HG02610 (cell line): ENCODE results near the gene ADAMTSL4.
A peak's percentile ranks its signal among the peaks of the same experiment; 100 is the strongest.
"Not testable (repeated sequence)": the region's sequence is repeated elsewhere in the genome, so short reads cannot be mapped to it uniquely, and the experiment has no call there.

Source experiments
- ATAC-seq: cut with Tn5 transposase; IDR thresholded peaks from one replicate; pipeline ENCODE4 v1.9.1; 2021; ENCODE audit warnings: mild to moderate bottlenecking, moderate library complexity; ENCODE audit not compliant: unreplicated experiment

The ADAMTSL4 gene

GRCh38 chr1:150555198-150555970 lies 6.2 kb downstream of the ADAMTSL4 start:
- no peak for ATAC-seq

GRCh38 chr1:150555971-150556865 lies 7.0 kb downstream of the ADAMTSL4 start:
- ATAC-seq = no peak

GRCh38 chr1:150557065-150557600 lies 7.9 kb downstream of the ADAMTSL4 start:
- ATAC-seq = no peak

DNA sequence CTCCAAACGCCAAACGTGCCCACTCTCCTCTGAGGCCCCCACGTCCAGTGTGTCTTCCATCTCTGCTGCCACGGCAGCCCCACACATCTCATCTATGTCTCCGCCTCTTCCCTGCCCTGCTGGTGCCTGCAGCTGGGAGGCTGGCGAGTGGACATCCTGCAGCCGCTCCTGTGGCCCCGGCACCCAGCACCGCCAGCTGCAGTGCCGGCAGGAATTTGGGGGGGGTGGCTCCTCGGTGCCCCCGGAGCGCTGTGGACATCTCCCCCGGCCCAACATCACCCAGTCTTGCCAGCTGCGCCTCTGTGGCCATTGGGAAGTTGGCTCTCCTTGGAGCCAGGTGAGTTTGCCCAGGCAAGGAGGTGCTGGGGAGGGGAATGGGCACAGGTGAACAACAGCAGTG lies 8.6 kb downstream of the ADAMTSL4 start:
- ATAC-seq = no peak

GRCh38 chr1:150558303-150558704 lies 9.1 kb downstream of the ADAMTSL4 start:
- ATAC-seq = no peak

DNA sequence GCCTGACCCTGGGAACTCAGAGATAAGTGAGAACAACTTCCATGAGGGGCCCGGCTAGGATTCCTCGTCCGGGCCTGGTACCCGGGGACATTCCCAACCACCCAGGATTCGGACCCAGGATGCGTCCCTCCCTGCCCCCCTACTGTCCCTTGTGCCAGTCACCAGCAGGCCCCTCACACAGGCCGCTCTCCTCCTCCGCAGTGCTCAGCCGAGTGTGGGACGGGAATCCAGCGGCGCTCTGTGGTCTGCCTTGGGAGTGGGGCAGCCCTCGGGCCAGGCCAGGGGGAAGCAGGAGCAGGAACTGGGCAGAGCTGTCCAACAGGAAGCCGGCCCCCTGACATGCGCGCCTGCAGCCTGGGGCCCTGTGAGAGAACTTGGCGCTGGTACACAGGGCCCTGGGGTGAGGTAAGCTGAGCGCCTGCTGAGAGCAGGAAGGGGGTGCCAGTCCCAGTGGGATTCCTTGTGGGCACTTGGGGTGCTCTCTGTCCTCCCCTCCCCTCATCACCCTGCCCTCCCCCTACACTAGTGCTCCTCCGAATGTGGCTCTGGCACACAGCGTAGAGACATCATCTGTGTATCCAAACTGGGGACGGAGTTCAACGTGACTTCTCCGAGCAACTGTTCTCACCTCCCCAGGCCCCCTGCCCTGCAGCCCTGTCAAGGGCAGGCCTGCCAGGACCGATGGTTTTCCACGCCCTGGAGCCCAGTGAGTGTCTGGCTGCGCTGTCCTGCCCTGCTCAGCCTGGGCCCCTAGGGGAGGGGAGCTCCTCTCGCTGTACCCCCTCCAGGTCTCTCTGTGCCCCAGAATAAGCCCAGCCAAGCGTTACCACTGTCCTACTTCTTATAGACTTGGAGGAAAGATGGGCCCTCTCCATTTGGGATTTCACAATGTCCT lies 9.8 kb downstream of the ADAMTSL4 start:
- no peak for ATAC-seq

DNA sequence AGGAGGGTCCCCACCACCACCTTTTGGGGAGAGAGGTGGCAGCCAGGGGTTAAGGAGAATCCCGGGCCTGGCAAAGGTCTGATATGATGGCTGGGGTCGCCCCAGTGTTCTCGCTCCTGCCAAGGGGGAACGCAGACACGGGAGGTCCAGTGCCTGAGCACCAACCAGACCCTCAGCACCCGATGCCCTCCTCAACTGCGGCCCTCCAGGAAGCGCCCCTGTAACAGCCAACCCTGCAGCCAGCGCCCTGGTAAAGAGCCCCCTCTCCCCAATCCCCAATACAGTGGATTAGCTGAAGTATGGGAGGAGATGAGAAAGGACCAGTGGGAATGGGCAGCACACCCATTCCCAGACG lies 10.4 kb downstream of the ADAMTSL4 start:
- ATAC-seq = no peak

DNA sequence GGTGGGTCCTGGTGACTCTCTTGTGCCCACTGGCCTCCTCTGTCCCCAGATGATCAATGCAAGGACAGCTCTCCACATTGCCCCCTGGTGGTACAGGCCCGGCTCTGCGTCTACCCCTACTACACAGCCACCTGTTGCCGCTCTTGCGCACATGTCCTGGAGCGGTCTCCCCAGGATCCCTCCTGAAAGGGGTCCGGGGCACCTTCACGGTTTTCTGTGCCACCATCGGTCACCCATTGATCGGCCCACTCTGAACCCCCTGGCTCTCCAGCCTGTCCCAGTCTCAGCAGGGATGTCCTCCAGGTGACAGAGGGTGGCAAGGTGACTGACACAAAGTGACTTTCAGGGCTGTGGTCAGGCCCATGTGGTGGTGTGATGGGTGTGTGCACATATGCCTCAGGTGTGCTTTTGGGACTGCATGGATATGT lies 10.8 kb downstream of the ADAMTSL4 start:
- no peak for ATAC-seq

DNA sequence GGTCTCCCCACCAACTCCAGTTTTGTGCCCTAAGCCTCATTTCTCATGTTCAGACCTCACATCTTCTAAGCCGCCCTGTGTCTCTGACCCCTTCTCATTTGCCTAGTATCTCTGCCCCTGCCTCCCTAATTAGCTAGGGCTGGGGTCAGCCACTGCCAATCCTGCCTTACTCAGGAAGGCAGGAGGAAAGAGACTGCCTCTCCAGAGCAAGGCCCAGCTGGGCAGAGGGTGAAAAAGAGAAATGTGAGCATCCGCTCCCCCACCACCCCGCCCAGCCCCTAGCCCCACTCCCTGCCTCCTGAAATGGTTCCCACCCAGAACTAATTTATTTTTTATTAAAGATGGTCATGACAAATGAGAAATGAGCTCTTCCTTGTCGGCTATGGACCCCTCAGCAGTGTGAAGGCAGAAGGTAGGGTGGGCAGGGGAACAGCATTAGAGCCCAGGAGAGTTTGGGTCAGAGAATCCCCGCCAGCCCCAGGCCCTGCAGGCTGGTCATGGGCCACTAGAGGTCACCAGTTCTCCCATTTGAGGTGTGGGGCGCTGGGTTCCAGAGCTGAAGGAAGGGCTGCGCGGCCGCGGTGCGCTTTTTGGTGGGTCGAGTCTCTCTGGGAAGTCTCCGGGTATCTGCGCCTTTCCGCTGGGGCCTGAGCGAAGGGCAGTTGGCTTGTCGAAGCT lies 11.5 kb downstream of the ADAMTSL4 start:
- peak; percentile 25 for ATAC-seq

GRCh38 chr1:150561254-150561973 lies 12.2 kb downstream of the ADAMTSL4 start:
- ATAC-seq = peak; percentile 15

DNA sequence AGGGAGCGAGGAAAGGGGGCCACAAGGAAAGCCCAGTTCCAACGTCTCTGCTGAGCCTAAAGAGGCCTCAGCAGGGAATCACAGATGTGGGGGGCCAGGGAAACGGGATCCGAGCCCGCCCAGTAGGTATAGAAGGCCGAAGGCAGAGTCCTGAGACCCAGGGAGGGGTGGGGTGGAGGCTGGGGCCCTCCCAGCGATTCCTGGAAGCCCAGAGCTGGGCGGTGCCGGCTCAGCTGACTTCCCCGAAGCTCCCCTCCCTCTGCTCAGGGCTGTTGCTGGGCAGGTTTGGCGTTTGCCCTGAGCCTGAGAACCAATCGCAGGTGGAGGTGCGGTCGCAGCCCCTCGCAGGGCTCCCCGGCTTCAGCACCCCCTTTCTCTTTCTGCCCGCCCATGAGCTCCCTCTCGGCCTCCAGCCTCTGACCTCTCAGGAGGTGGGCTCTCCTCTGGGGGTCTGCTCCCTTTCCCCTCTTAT lies 12.8 kb downstream of the ADAMTSL4 start:
- peak; percentile 39 for ATAC-seq

DNA sequence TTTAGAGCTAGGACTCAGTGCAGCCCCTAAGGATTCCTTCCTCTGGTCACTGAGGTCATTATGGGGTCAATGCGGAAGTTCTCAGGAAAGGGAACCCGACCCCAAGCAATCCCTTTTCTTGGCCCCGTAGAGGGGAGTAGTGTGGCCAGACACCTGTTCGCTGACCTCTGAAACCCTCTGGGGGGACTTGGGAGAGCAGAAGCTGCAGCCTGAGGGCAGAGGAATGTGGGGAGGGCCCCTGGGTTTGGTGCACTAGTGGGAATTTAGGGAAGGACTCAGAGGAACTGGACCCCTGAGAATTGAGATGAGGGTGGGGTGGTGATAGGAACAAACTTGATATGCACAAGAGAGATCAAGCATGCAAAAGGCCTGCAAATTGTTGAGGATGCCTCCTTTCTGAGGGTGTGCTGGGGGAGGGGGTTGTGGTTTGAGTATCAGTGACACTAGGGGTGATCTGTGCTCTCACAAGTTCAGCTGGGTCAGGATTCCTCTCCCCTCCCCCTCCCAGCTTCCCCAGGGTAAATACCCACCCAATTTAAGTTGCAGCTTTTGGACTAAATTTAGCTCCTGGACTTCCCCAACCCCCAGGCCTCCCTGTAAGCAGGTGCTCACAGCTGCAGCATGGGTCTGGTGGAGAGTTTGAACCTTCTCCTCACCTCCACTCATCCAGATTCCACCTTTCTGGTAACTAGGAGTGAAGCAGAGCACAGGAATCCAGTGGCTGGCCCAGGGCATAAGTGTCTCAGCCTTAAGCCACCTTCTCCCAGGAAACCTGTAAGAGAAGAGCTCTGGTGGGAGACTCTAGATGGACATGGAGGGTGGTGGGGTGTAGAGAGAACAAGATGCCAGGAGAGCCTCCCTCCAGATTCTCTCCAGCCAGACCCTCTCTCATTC lies 13.5 kb downstream of the ADAMTSL4 start:
- ATAC-seq = peak; percentile 30

DNA sequence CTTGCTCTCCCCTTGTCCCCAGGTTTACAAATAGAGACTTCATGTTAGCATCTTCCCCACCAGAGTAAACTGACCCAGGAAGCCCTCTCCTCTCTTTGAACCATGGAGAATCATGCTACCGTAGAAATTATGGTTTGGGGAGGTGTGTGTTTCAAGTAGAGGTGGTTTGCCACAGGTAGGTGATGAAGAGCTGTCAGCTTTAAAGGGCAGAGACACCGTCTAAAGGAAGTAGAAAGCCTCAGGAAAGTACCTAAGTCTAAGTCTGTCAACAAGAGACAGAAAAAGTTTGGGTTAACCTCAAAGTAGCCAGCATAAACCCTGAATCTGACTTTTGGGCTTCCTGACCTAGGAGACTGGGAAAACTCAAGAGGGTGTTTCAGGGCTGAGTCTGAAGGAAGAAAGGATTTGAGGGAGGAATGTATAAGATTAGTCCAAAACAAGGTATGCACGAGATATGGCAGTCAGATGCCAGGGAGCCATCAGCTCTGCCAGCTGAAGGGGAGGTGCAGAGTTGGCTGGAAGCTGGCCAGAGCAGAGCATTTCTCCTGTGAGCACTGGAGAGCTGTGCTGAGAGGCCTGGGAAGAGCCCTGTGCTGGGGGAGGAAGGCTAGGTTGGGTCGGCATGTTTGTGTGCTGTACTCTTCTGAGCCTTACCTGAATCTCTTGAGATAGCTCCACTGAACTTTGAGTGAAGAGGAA lies 14.3 kb downstream of the ADAMTSL4 start:
- ATAC-seq = peak; percentile 20

- ATAC-seq = no peak
These were observed 15.1 kb downstream of the ADAMTSL4 start for GRCh38 chr1:150564051-150564991.

DNA sequence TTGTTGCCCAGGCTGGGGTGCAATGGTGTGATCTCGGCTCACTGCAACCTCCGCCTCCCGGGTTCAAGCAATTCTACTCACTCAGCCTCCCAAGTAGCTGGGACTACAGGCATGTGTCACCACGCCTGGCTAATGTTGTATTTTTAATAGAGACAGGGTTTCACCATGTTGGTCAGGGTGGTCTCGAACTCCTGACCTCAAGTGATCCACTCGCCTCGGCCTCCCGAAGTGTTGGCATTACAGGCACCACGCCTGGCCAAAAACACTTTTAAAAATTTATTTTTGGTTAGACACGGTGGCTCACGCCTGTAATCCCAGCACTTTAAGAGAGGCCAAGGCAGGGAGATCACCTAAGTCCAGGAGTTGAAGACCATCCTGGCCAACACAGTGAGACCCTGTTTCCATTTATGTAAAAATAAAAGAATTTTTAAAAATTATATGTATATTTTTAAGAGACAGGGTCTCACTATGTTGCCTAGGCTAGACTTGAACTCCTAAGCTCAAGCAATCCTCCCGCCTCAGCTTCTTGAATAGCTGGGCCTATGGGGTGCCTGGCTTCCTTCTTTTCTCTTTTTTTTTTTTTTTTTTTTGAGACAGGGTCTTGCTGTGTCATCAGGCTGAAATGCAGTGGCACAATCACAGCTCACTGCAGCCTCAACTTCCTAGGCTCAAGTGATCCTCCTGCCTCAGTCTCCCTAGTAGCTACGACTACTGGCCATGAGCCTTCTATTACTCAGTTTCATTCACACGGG lies 16.2 kb downstream of the ADAMTSL4 start:
- ATAC-seq = not testable (repeated sequence)
